Left ventricle myocardium superior (tissue), 1 donor: ENCODE results near the gene INPP5E. TPM values are rescaled to one million over a fixed set of nuclear protein-coding genes. Genes with fewer than 3 reads are reported as not detected.
"Not testable (repeated sequence)": the region's sequence is repeated elsewhere in the genome, so short reads cannot be mapped to it uniquely, and the experiment has no call there.

Experiments used
- ATAC-seq: fragments of 200-7000 bp; cut with Tn5 transposase; one replicate; pipeline ENCODE4 v1.9.1; 2020; ENCODE audit warnings: mild to moderate bottlenecking, moderate library complexity
- DNase-seq: peaks from one replicate; pipeline ENCODE4 v3.0.0-alpha.2; 2020
- intact Hi-C: fragments of 100-400 bp; cut with micrococcal nuclease; formaldehyde crosslinking; loops from one replicate; pipeline ENCODE4 v1.11.0; 2022
- total RNA-seq: library from RNA; stranded (reverse); fragmentation: NEBNext Ultra II Directional; extraction: Animal tissue kit (Norgen Biotek cat#: 25700); gene quantifications from one replicate; pipeline ENCODE4 v1.2.1, GENCODE V29; 2021
- donor health status: DM: no; HTN: yes; CAD: no; lungs with severe emphysema.

Gene INPP5E
- total RNA-seq, 1 donor from 2014 or later = 12.1 TPM

DNA sequence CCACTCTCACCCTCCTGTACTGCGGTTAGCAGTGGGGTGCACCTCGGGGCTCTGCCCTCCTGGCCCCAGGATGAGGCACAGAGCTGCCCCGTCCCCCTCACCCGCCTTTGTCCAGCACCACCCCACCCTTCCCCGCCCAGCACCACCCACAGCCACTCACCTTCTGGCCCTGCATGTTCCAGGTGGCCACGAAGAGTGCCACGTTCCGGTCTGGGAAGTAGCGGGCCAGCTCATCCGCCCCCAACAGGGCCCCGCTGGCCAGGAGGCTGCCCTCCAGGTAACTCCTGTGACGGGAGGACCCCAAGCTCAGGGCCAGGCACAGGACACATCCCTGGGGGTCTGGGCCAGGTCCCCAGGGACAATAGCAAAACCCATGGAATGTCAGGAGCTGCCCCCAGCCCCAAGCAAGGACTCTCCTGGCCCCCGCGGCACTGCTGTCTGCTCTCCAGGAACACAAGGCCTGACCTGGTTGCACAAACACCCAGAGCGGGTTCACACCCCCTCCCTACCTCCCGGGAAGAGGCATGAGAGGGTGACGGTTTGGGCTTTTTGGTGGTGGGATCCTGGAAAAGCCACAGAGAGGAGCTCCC, 5.0 kb downstream of the INPP5E start:
- DNase-seq = no peak
- intact Hi-C loops = no loop called here

GRCh38 chr9:136433849-136434579, 5.6 kb downstream of the INPP5E start:
- ATAC-seq (no peak), DNase-seq (no peak)
- intact Hi-C loops = no loop called here

More for the DNA sequence above, 5.0 kb downstream of the INPP5E start:
- ATAC-seq = no peak

GRCh38 chr9:136433043-136433715, 6.5 kb downstream of the INPP5E start:
- DNase-seq = no peak
- no peak for ATAC-seq
- intact Hi-C loops = no loop called here

- intact Hi-C loops = no loop called here
- ATAC-seq (no peak), DNase-seq (no peak)
These were observed 7.1 kb downstream of the INPP5E start for GRCh38 chr9:136432591-136432990.

DNA sequence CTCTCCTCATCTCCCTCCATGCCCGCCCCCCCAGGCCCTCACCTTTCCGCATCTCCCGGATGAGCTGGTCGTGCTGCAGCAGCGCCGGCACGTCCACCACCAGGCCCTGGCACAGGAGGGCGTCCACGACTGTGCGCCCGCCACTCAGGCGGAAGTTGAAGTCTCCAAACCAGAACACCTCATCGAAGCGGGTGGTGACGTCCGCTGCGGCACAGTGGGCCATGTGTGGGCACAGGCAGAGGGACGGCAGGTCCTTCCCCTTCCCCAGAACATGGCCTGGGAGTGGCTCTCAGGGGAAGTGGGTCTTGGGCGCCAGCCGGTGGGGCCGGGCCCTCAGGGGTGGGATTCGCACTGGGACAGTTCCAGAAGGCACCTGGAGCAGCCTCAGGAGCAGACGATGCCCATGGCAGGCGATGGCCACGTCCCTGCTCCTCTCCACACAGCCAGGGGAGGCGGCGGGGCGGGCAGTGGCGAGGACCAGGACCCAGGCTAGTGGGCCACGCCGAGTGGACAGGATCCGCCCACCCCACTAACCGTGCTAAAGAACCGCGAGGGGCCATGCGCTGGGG, 7.8 kb downstream of the INPP5E start:
- intact Hi-C loops = no loop called here
- ATAC-seq (no peak), DNase-seq (no peak)

GRCh38 chr9:136430588-136431234, 8.9 kb downstream of the INPP5E start:
- ATAC-seq = no peak
- intact Hi-C loops = no loop called here
- DNase-seq = no peak

GRCh38 chr9:136429683-136430491, 9.8 kb downstream of the INPP5E start:
- DNase-seq (no peak), ATAC-seq (peak; percentile 51)
- intact Hi-C loops = no loop called here

- ATAC-seq (peak; percentile 12), DNase-seq (no peak)
- intact Hi-C loops = no loop called here
These were observed 10.5 kb downstream of the INPP5E start for GRCh38 chr9:136429075-136429628.

GRCh38 chr9:136426787-136427186, 12.9 kb downstream of the INPP5E start:
- ATAC-seq (no peak), DNase-seq (no peak)
- intact Hi-C loops = no loop called here

DNA sequence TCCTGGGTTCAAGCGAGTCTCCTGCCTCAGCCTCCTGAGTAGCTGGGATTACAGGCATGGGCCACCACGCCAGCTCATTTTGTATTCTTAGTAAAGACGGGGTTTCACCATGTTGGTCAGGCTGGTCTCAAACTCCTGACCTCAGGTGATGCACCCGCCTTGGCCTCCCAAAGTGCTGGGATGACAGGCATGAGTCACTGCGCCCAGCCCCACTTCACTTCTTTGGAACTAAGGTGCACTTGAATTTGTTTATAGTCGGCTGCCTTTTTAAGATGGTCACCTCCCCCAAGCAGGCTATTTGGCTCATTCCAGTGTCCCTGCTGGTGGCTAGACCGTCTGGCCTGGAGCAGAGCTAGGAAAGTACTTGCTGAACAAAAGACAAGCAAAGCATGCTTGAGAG, 14.3 kb downstream of the INPP5E start:
- DNase-seq, ATAC-seq, intact Hi-C loops: not testable (repeated sequence)

DNA sequence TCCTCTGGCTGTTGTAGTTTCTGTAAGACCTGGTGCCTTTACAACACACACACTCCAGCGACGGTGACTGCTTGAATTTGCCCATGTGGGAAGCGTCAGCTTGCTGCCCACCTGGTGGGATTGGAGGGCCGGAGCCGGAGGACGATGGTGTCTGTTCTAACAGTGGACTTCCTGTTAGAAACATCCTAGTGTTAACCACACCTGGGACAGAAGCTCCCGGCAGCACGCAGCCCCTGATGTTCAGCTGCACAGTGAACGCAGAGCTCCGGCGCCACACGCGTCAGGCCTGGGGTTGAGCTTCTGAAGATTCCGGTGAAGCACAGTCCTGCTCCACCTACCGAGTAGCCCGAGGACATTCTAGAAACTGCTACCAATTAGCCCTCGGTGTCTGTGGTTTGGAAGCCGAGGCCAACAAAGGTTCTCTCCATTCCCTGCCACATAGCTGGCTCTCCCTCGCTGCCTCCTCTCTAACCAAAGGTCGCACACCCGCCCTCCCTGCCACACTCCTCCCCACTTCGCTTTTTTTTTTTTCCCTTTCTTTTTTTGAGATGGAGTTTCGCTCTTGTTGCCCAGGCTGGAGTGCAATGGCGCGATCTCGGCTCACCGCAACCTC, 14.8 kb downstream of the INPP5E start:
- ATAC-seq = no peak
- intact Hi-C loops = no loop called here
- no peak for DNase-seq

DNA sequence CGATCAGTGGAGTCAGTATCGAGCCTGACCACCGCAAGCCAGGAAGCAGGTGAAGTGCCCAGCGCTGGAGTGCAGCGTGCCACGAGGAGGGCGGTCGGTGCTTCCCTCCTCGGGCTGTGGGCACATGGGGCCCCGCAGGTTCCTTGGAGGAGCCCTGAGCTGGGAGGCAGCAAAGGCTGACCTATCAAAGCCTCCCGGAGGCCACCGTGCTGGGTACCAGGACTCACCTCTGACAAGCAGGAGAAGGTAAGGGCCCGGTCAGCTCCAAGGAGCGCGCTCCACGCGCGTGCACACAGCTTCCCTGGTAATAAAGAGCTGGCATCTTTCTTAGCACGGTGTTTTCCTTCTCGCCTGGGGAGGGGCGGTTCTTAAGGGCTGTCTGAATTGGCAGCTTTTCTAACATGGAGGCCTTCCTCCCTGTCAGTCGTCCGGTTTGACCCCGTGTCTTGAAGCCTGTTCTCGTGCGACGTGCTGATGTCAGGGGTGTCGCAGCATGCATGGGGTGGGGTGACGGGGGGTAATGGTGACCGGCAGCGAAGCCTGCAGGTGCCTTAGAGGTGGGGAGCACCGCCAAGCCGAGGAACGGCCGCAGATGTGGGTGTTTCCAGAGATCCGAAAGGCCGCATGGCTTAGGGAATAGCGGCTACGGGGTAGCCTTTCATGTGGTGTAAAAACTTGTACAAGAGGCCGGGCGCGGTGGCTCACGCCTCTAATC, 16.1 kb downstream of the INPP5E start:
- ATAC-seq = no peak
- DNase-seq = no peak
- intact Hi-C loops = no loop called here

- intact Hi-C loops = no loop called here
- no peak for DNase-seq
- ATAC-seq = no peak
These were observed 16.8 kb downstream of the INPP5E start for GRCh38 chr9:136422876-136423275.

DNA sequence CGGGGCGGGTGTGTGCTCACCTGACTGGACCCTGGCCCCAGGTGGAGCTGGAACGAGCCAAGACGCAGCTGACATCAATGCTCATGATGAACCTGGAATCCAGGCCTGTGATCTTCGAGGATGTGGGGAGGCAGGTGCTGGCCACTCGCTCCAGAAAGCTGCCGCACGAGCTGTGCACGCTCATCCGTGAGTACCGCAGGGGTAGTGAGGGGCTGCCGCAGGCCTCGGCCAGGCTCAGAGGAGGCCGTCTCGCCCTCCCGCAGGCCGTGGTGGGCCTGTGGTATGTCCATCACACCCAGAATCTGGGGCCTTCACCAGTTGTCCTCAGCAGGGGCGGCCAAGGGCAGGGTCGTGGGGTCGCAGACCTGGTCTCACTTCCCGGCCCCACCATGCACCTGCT, 17.9 kb downstream of the INPP5E start:
- ATAC-seq (no peak), DNase-seq (no peak)
- intact Hi-C loops = no loop called here

GRCh38 chr9:136419092-136419420, 20.6 kb downstream of the INPP5E start:
- DNase-seq (no peak), ATAC-seq (no peak)
- intact Hi-C loops = no loop called here

DNA sequence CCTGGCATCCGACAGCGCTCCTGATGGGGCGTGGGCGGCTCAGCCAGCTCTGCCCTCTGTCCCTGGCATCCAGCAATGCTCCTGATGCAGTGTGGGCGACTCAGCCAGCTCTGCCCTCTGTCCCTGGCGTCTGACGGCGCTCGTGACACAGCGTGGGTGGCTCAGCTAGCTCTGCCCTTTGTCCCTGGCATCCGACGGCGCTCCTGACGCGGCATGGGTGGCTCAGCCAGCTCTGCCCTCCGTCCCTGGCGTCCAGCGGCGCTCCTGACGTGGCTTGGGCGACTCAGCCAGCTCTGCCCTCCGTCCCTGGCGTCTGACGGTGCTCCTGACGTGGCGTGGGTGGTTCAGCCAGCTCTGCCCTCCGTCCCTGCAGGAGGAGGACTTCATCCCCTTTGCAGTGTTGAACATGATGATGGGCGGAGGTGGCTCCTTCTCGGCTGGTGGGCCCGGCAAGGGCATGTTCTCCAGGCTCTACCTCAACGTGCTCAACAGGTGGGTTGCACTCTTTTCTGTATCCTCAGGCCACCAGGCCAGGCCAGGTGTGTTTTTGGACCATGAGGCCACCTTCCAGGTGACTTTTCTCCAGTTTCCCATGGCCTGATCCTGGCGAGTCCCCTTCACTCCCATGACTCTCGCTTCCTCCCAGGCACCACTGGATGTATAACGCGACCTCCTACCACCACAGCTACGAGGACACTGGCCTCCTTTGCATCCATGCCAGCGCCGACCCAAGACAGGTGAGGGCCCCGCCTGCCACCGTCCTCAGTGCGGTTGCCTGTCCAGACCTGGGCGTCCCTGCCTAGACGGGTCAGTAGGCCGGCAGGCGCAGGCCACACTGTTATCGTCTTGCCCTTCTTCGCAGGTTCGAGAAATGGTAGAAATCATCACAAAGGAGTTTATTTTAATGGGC, 21.2 kb downstream of the INPP5E start:
- intact Hi-C loops = no loop called here
- DNase-seq (no peak), ATAC-seq (no peak)

- ATAC-seq (no peak), DNase-seq (no peak)
- intact Hi-C loops = no loop called here
These were observed 22.7 kb downstream of the INPP5E start for GRCh38 chr9:136416914-136417313.
